HG03025 (cell line): ENCODE data around the gene KCNA3.

Experiments
- ATAC-seq: cut with Tn5 transposase; IDR thresholded peaks from one replicate; pipeline ENCODE4 v1.9.1; 2021; ENCODE audit warnings: mild to moderate bottlenecking, moderate library complexity; ENCODE audit not compliant: unreplicated experiment, low FRiP score

KCNA3 gene

GRCh38 chr1:110674337-110675059 lies at the start of gene KCNA3:
Gene KCNA3, minus strand, starts transcription at chr1:110674940. Its CDS starts 131 bp downstream, at chr1:110674809.
- peak; percentile 38 for ATAC-seq

GRCh38 chr1:110722807-110723206 lies 48.1 kb upstream of the KCNA3 start:
- no peak for ATAC-seq

GRCh38 chr1:110719908-110720307 lies 45.2 kb upstream of the KCNA3 start:
- no peak for ATAC-seq

- no peak for ATAC-seq
These were observed 43.7 kb upstream of the KCNA3 start for GRCh38 chr1:110718452-110718851.

- ATAC-seq: no peak
These were observed 42.4 kb upstream of the KCNA3 start for GRCh38 chr1:110717179-110717578.

GRCh38 chr1:110714374-110714995 lies 39.7 kb upstream of the KCNA3 start:
- ATAC-seq: no peak

GRCh38 chr1:110713221-110713620 lies 38.5 kb upstream of the KCNA3 start:
- no peak for ATAC-seq

GRCh38 chr1:110710314-110710713 lies 35.6 kb upstream of the KCNA3 start:
- ATAC-seq: no peak

- no peak for ATAC-seq
These were observed 34.3 kb upstream of the KCNA3 start for GRCh38 chr1:110708974-110709440.

- no peak for ATAC-seq
These were observed 32.5 kb upstream of the KCNA3 start for GRCh38 chr1:110707232-110707631.

- no peak for ATAC-seq
These were observed 31.9 kb upstream of the KCNA3 start for GRCh38 chr1:110706621-110707020.

GRCh38 chr1:110702260-110702659 lies 27.5 kb upstream of the KCNA3 start:
- no peak for ATAC-seq

- no peak for ATAC-seq
These were observed 26.0 kb upstream of the KCNA3 start for GRCh38 chr1:110700767-110701166.

- ATAC-seq: no peak
These were observed 22.9 kb upstream of the KCNA3 start for GRCh38 chr1:110697606-110698005.

GRCh38 chr1:110696818-110697217 lies 22.1 kb upstream of the KCNA3 start:
- no peak for ATAC-seq

- ATAC-seq: no peak
These were observed 16.1 kb upstream of the KCNA3 start for GRCh38 chr1:110690709-110691365.

GRCh38 chr1:110689868-110690267 lies 15.1 kb upstream of the KCNA3 start:
- no peak for ATAC-seq

- ATAC-seq: no peak
These were observed 13.8 kb upstream of the KCNA3 start for GRCh38 chr1:110688514-110688913.

- ATAC-seq: no peak
These were observed 12.5 kb upstream of the KCNA3 start for GRCh38 chr1:110687250-110687649.

- ATAC-seq: no peak
These were observed 11.4 kb upstream of the KCNA3 start for GRCh38 chr1:110686188-110686587.

- ATAC-seq: no peak
These were observed 9.8 kb upstream of the KCNA3 start for GRCh38 chr1:110684491-110684890.

GRCh38 chr1:110682898-110683297 lies 8.2 kb upstream of the KCNA3 start:
- no peak for ATAC-seq
